Measurements from ENCODE around the gene RASA1.
A peak's percentile ranks its signal among the peaks of the same experiment; 100 is the strongest.
"Not testable (repeated sequence)": the region's sequence is repeated elsewhere in the genome, so short reads cannot be mapped to it uniquely, and the experiment has no call there.

Gene RASA1

DNA sequence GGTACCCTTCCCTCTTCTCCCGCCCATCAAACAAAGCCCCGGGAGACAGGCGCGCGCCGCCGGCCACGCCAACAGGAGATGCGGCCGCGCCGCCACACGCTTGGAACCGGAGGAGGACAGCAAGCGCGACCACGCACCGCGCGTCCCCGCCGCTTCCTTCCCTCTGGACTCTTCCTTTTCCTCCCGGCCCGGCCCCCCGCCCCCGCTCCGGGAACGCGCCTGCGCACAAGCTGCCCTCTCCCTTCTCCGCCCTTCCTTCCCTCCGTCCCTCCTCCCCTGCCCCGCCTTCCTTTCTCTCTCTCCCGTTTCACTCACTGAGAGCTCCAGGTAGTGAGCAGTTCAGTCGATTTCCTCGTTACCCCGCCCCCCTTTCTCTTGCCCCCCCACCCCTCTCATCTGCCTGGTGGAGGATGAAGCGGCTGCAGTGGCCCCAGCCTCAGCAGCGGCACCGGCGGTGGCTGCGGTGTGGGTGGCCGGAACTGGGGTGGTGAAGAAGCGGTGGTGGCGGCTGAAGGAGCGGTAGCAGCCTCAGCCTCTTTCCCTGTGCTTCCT is at the start of gene RASA1:
Gene RASA1, plus strand, starts transcription at position 310 of the 552 bp plus-strand sequence. CDS start 569 bp downstream, outside the sequence.
- DNase-seq = peak; percentile 90

DNA sequence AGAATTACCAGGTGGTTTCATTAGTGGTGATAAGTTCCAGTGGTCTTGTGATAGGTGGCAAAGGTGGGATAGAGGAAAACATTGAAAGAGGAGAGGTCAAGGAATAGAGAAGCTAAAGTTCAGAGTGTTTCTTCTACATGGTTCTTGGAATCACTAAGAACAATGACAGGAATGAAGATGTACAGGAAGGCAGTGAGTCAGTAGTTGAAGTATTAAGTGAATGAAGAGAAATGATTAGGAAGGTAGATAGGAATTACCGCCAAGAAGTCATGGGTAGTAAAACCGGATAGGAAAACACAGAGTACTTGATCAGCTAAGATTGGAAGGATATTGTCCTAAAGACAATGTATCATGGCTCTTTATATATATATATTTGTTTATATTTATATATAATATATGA is 37.9 kb upstream of the RASA1 start:
- DNase-seq = no peak

DNA sequence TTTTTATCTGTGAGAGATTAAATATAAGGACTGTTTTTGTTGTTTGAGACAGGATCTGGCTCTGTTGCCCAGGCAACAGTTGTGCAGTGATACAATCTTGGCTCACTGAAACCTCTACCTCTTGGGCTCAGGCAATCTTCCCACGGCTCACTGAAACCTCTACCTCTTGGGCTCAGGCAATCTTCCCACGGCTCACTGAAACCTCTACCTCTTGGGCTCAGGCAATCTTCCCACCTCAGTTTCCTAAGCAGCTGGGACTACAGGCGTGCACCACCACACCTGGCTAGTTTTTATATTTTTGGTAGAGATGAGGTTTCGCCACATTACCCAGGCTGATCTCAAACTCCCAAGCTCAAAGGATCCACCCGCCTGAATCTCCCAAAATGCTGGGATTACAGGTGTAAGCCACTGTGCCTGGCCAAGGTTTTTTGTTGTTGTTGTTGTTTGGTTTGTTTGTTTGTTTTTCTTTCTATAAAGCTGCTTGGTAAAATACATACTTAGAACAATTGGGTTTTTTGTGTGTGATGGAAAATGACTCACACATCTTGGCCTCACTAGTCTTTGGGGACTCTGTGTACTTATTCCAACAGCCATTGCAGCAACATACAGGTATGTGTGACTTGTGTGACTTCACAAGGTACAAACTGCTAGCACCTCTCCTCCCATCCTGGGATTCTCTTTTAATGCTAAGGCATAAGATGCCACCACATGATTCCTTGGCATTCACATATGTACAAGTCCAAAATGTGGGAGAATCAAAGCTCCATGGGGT is 36.5 kb upstream of the RASA1 start:
- DNase-seq = no peak

DNA sequence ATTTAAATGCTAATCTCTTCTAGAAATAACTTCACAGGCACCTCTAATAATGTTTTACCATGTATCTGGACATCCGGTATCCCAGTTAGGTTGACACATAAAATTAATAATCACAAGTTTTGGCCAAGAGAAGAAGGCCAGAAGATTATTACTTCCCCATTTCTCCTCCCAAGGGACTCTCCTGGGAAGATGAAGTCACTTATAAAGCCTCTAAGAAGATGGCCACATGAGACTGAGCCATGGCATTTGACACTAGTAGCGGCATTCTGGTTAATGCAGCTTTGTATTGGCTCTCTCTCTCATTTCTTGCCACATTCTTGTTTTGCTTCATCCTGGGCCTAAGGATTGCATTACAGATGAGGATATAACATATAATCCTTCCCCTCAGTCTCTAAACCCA is 34.5 kb upstream of the RASA1 start:
- no peak for DNase-seq

DNA sequence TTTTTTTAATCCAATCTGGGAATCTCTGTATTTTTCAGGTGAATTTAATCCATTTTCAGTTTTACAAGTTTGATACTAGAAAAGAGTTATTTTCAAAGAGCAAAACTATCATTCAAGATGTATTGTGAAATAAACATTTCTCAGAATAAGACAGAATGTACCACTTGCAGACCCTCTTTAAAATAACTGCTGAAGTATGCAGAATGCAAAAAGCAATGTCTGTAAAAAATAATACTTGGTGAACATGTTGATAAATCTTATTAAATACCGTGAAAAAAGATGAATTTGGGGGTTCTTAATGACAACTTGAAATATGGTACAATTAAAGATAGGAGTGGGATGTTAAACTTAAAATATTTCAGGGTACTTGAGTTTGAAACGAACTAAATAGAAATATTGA is 26.1 kb upstream of the RASA1 start:
- no peak for DNase-seq

DNA sequence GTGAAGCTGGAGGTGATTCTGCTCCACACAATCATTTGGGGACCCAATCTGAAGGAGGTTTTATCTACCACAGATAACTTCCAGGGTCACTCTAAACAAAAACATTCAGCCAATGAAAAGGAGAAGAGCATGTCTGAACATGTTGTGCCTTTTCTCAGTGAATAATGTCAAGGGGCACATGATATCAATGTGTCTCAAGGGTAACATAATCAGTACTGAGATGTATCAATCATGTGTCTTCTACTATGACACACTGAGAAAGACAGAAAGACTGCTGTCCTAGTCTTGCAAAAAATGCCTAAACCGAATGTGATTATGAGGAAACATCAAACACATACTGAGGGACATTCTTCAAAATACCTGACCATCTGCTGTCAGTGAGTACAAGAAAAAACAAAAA is 25.4 kb upstream of the RASA1 start:
- DNase-seq = no peak

DNA sequence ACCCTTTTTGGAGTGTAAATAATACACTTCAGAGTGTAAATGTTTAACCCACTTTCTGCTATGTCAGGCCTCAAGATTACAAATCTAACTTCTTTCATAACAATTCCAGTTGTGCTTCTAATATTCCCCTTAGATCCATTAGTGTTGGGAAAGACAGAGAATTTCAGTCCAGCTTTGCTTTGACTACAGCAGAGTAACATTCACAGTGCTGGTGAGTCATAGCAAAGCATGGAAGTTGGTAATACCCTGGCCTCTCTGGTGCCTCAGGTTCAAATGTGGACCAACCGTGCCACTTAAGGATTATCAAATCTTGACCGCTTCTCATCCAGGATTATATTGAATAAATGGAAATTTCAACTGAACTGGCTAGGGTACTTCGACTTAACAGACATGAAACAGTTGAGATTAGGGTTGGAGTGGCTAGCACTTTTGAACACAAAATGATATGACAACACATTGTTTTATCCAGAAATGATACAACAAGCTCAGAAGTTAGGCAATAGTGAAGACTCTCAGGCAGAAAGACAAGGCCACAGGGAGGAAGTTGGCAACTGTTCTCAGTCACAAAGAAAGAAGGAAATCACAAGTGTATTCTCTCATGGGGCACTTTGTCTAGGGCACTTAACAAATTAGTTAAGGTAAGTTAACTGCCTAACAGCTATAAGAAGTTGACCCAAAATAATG is 24.4 kb upstream of the RASA1 start:
- DNase-seq = peak; percentile 66

DNA sequence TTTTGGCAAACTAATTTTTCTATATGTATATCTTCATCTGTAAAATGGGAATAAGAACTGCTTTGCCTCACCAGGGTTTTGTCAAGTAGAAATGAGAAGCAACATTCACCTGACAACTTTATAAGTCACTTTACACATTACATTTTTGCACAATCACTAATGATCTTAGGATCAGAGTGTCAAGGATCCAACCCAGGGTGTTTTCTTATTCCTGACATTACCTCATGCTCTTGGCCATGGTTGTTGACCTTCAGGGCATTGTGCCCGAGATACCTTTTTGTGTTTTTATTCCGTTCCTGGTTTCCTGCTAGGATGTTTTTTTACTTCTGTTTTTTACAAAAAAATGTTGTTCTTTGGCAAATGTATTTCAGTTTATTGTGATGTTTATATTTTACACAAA is 22.2 kb upstream of the RASA1 start:
- no peak for DNase-seq

DNA sequence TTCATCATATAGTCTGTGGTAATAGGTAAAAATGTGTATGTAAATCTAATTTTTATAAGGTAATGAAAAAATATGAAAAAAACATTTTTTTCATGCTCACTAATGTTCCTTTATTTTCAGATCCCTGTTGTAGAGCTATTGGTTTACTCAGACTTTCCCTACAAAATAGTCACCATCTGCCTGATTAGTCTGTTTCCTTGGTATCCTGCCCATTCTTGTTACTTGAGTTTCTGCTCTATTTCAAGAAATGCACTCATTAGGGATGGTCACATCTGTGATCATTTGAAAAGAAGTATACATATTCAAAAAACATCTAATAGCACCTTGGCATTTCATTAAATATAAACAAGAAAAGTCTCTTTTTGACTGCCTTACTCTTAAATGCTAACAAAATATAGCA is 21.6 kb upstream of the RASA1 start:
- no peak for DNase-seq

DNA sequence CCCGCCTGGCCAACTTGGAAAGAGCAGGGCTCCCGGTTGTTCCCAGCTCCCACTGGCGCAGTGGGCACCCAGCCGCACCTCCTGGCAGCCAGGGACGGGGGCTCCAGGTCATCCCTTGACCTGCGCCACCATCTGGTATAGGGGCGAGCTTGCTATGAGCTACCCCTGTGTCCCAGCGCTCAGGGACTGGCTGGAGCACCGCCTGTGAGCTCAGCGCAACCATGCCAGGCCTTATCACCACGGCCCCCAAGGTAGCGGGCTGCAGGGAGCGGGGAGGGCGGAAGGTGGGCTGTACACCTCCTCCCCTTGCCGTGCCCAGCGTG is 15.4 kb upstream of the RASA1 start:
- no peak for DNase-seq

DNA sequence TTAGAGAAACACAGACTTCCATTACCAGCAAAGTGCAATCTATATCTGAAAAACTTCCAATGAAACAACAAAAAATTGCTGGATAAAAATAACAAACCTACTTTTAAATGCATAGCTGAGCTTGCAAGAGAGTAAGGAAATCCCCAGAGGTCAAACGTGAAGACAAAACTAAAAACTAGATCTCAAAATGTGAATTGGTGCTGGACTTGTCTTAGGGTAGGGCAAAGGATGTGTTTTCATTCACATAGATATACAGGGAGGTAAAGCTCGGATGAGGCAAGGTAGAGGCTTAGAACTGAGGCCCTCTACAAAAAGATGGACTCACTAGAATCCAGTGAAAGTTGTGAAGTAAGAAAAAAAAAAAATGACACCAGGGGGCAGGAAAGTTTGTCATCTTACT is 13.6 kb upstream of the RASA1 start:
- no peak for DNase-seq

DNA sequence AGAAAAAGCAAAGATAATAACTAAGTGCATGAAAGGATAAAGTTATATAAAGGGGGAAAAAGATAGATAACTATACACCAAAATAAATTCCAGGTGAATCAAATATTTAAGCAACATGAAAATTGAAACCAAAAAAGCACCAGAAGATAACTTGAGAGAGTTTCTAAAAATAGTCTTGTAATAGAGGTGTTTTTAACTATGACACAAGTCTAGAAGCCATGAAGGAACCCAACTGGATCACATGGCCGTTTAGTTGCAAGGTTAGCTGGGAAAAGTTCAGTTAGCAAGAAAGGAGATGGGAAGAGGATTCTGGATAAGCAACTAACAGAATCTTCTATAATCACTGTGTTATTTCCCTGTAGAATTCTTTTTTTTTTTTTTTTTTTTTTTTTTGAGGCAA is 9.2 kb upstream of the RASA1 start:
- no peak for DNase-seq

DNA sequence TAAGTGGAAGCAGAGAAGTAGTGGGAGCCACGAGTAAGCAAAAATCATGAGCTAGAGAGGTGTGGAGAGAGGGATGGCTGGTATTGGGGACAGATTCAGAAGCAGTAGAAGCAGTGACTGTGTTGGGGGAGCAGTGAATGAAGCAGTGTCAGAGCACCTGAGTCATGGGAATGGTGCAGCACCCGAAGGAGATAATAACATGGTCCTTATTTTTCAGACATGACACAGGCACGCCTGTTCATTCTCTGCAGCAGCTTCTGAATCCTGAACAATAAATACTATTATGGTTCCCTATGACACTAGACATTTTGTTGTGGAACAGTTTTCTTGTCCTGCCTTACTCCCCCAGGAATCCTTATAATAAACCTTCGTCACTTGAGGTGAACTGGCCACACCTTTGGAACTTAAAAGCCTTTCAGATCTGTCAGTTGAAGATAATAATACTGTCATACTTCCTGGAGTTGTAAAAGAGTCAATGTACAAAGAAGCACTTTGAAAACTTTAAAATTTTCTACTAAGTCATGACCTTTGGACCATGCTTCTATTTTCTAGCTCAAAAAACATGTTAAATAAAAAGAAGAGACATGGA is 7.0 kb upstream of the RASA1 start:
- no peak for DNase-seq

DNA sequence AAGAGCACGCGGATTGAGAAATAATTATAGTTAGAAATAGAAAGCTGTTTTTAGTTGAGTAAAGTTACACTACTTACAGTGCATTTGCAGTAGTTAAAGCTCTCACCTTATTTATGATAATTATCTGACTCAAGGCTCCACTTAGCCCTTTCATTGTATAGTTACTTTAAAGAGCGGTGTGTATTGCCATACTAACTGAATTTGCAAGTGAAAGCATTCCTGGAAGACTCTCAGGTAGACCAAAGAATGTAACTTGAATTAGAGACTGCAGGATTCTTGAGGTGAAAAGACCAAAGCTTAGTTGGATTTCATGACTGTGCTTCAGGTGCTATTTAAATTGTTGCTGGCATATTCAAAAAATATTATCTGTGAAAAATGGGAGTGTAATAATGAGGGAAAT is 4.2 kb upstream of the RASA1 start:
- no peak for DNase-seq

DNA sequence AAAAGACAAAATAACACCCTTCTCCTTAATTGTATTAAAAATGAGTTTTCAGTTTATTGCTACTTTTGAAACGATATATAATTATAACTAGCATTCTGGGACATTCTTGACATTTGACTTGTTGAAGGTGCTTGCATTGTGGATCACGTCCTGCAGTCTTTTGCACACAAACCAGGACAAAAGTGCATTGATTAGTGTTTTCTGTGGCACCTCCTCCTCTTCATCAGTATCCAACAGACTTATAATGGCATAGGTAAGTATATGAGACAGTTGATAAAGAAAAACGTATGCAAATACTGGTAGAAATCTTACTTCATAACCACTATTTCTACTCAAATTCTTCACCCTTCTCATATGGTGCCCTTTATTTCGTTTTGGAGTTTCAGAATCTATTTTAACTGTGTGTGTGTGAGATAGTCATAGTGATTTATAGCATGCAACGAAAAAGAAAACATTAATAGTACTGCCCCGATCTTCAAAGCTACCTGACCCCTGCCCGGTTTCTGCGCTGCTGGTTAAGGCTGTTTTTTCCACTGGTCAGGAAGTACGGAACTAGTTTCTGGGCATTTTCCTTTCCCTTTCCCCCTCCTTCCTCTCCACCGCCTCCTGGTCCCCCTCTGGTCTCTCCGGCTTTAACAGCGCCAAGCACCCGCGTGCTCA is 639 bp upstream of the RASA1 start:
- DNase-seq = peak; percentile 74

DNA sequence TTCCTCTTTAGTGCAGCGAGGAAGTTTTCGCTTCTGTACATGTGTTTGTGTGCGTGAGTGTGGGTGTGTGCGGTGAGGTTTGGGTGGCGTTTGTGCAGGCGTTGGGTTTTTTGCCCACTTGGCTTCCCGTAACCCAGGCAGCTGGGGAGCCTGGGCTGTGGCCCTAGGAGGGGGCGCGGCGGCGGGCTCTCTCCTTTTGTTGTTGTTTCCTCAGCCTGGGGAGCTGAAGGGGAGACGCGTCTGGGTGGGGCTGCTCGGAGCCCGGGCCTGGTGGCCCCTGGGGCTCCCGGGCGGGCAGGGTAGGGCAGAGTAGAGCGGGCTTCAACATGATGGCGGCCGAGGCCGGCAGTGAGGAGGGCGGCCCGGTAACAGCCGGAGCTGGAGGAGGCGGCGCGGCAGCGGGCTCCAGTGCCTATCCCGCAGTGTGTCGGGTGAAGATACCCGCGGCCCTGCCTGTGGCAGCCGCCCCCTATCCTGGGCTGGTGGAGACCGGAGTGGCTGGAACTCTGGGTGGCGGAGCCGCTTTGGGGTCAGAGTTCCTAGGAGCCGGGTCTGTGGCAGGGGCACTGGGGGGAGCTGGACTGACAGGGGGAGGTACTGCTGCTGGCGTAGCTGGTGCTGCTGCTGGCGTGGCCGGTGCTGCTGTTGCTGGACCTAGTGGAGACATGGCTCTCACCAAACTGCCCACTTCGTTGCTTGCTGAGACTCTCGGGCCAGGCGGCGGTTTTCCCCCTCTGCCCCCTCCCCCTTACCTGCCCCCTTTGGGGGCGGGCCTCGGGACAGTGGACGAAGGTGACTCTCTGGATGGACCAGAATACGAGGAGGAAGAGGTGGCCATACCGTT is 665 bp downstream of the RASA1 start:
- DNase-seq = peak; percentile 66

DNA sequence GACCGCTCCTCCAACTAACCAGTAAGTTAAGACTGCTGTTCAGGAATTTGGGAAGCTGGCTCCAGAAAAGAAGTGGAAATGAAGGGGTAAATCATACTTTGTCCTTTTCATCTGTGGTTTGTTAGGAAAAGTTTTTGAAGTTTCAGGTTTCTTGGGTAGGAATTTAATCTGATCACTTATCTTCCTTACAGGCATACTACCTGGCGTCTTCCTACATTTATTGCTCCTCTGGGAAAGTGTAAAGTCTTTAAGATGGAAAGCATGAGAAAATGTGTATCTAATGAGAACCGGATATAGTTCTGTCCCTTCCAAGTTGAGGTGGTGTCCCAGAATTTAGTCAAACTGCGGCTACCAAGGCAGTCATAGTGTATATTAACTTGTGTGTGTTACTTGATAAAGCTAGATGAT is 1.3 kb downstream of the RASA1 start:
- DNase-seq = peak; percentile 45

DNA sequence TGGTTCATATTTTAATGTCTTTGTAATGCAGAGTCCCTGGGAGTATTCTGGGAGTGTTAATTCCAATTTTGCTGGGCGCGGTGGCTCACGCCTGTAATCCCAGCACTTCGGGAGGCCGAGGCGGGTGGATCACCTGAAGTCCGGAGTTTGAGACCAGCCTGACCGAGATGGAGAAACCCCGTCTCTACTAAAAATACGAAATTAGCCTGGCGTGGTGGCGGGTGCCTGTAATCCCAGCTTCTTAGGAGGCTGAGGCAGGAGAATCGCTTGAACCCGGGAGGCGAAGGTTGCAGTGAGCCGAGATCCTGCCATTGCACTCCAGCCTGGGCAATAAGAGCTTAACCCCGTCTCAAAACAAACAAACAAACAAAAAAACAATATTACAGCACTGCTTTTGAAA is 3.2 kb downstream of the RASA1 start:
- DNase-seq = not testable (repeated sequence)

DNA sequence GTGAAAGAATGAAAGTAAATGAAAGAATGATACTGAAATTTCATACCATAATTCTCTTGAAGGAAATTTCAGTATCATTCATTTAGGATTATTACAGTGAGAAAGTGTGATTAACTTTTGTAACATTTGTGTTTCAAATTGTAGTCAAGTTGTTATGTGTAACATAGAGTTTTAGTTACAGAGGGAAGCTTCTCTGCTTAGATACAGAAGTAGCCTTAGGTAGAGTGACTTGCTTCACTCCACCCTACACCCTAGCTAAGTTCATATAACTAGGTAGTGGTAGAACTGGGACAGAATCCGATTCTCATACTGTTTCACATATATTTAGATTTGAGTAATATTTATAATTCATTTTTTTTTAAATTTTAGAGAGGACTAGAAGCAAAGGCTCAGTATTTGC is 9.0 kb downstream of the RASA1 start:
- DNase-seq = no peak

DNA sequence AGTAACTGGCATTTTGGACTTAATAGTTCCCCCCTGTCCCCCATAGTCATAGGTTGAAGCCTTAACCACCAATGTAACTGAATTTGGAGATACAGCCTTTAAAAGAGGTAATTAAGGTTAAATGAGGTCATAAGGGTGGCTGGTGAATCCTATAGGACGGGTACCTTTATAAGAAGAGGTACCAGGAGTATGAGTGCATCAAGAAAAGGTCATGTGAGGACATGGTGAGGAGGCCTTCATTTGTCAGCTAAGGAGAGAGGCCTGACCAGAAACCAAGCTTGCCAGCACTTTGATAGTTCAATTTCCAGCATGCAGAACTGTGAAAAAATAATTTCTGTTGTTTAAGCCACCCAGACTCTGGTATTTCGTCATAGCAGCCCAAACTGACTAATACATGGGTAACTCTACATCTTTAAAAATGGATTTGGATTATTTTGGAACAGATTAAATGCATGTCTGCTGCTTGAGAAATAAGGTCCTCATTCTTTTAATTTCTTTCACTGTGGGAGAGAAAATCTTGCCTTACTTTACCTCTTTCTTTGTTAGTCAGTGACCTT is 9.7 kb downstream of the RASA1 start:
- DNase-seq = no peak

DNA sequence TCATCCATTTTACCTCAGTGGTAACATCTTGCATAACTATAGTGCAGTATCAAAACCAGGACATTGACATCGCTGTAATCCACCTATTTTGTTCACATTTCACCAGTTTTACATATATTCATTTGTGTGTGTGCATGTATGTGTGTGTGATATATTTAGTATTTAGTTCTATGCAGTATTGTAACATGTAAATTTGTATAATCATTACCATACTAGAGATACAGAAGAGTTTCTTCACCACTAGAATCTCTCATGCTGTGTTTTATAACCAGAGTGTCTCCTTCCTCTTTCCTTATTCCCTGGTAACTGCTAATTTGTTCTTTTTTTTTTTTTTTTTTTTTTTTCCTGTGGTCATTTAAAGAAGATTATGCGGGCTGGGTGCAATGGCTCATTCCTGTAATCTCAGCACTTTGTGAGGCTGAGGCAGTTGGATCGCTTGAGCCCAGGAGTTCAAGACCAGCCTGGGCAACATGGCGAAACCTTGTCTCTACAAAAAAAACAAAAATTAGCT is 11.0 kb downstream of the RASA1 start:
- DNase-seq = no peak

DNA sequence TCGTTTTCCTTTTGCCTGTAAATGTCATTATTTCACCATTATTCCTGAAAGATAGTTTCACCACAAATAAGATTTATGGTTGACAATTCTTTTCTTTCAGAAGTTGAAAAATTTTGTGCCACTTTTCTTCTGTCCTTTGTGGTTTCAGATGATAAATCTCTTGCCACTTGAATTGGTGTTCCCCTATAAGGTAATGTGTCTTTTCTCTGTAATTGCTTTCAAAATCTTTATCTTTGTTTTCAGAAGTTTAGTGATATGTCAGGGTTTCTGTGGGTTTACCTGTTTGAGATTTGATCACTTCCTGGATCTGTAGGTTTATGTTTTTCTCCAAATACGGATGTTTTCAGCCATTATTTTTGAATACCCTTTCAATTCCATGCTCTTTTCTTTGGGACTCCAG is 14.6 kb downstream of the RASA1 start:
- DNase-seq = no peak
